K562 (cell line): Measurements from ENCODE around the gene RAB11FIP2.

Experiments used
- BCLAF1 ChIP-seq, 2 experiments: fragments of 450-650 bp in 1 of 2; IDR thresholded peaks; 2 replicates each; pipeline ENCODE4 v1.6.1; 2011 to 2017; ENCODE audit warnings: low read depth in 2 of 2, antibody characterized with exemption in 1 of 2, borderline replicate concordance in 1 of 2, low read length in 1 of 2, mild to moderate bottlenecking in 1 of 2, mixed read lengths in 1 of 2; ENCODE audit not compliant: control insufficient read depth in 1 of 2
- BRCA1 ChIP-seq, 2 experiments: fragments of 450-650 bp in 1 of 2; sonication (generic) in 1 of 2; formaldehyde crosslinking in 1 of 2; IDR thresholded peaks; 2 replicates each; pipeline versions ENCODE4 v1.5.0 to v1.6.1; 2017 to 2020; ENCODE audit warnings: mild to moderate bottlenecking in 1 of 2, missing genetic modification reagents in 1 of 2
- ELF1 ChIP-seq: fragments of 200-800 bp; sonication (Bioruptor generic); IDR thresholded peaks from 2 replicates; pipeline ENCODE4 v1.6.1; 2016; ENCODE audit warnings: missing genetic modification characterization, missing compliant biosample characterization
- MAZ ChIP-seq, 2 experiments: fragments of 450-650 bp in 1 of 2; sonication (generic) in 1 of 2; formaldehyde crosslinking; IDR thresholded peaks in 1 of 2; conservative IDR thresholded peaks in 1 of 2; 2 replicates each; pipeline versions ENCODE4 v1.4.0 to v1.5.0; 2020; ENCODE audit warnings: mild to moderate bottlenecking in 1 of 2, missing genetic modification reagents in 1 of 2
- MTF1 ChIP-seq: fragments of 250-450 bp; sonication (Bioruptor Pico); IDR thresholded peaks from 2 replicates; pipeline ENCODE4 v1.9.0; 2021; ENCODE audit warnings: moderate library complexity, mild to moderate bottlenecking, inconsistent platforms, borderline replicate concordance
- SP1 ChIP-seq: sonication (generic); formaldehyde crosslinking; IDR thresholded peaks from 2 replicates; pipeline ENCODE4 v1.8.1; 2022; ENCODE audit warnings: mild to moderate bottlenecking, missing genetic modification reagents
- TBL1XR1 ChIP-seq, 2 experiments: IDR thresholded peaks; 2 replicates each; pipeline ENCODE4 v1.6.1; 2012; ENCODE audit warnings: improper control_type of control experiment in 2 of 2, low read length in 2 of 2, mild to moderate bottlenecking in 1 of 2
- TCF7L2 ChIP-seq: fragments of 150-350 bp; IDR thresholded peaks from 2 replicates; pipeline ENCODE4 v1.6.1; 2016; ENCODE audit warnings: low read depth, mild to moderate bottlenecking, low read length, moderate library complexity
- YBX1 ChIP-seq: fragments of 450-650 bp; IDR thresholded peaks from 2 replicates; pipeline ENCODE4 v1.7.1; 2016; ENCODE audit warnings: mild to moderate bottlenecking
- ZBTB8A ChIP-seq: fragments of 450-650 bp; IDR thresholded peaks from 2 replicates; pipeline ENCODE4 v1.6.1; 2018; ENCODE audit warnings: mild to moderate bottlenecking, moderate library complexity; ENCODE audit not compliant: partially characterized antibody
- ZNF274 ChIP-seq: IDR thresholded peaks from 2 replicates; pipeline ENCODE4 v1.6.1; 2011; ENCODE audit warnings: low read depth, mild to moderate bottlenecking, low read length, moderate library complexity, borderline replicate concordance

- TF ChIP-seq TBL1XR1 (IDR thresholded peaks at IDR 0.05; ENCODE audit: low read length in 2 of 2), result no peak
- TF ChIP-seq BCLAF1 (IDR thresholded peaks at IDR 0.05; ENCODE audit: borderline replicate concordance in 1 of 2, control insufficient read depth in 1 of 2, low read depth in 2 of 2, low read length in 1 of 2), result no peak
- no peak for TF ChIP-seq SP1 (CRISPR knock-in tag)
- no peak for TF ChIP-seq MAZ (CRISPR knock-in tag; conservative IDR thresholded peaks at IDR 0.05 in 1 of 2, IDR thresholded peaks at IDR 0.05 in 1 of 2)
- no peak for TF ChIP-seq YBX1
- no peak for TF ChIP-seq MTF1 (CRISPR knock-in tag)
- no peak for TF ChIP-seq ZNF274
- no peak for TF ChIP-seq TCF7L2
- no peak for TF ChIP-seq ELF1 (tag)
- no peak for TF ChIP-seq ZBTB8A
- no peak for TF ChIP-seq BRCA1 (IDR thresholded peaks at IDR 0.05)
- no peak for TF ChIP-seq BRCA1 (CRISPR knock-in tag; IDR thresholded peaks at IDR 0.05)
Observed at GRCh38 chr10:118028619-118029018, 18.1 kb downstream of the RAB11FIP2 start.
